GM12878 (cell line): ENCODE results near the gene CD86. TPM values are rescaled to one million over a fixed set of nuclear protein-coding genes. Genes with fewer than 3 reads are reported as not detected.

Source experiments
- ATAC-seq: fragments of 200-7000 bp; cut with Tn5 transposase; 3 replicates; pipeline ENCODE4 v1.9.1; 2020; ENCODE audit warnings: mild to moderate bottlenecking, moderate library complexity
- BruUV-seq: library from RNA; stranded (reverse); fragments of 400-500 nt; replicated peaks from 2 replicates; lab custom pipeline; 2021; lab: Mats Ljungman, UMichigan
- CTCF ChIA-PET: fragments of 300-600 bp; sonication (Branson Sonifier 250); formaldehyde crosslinking; extraction: SDS; loops from one replicate; lab custom pipeline; 2021; ENCODE audit warnings: inconsistent platforms; lab: Yijun Ruan, JAX
- POLR2A ChIA-PET: fragments of 350-600 bp; formaldehyde crosslinking; extraction: SDS; loops from one replicate; lab custom pipeline; 2021; ENCODE audit warnings: inconsistent platforms; lab: Charles Lee
- RAD21 ChIA-PET: fragments of 300-600 bp; sonication (Branson Sonifier 250); formaldehyde crosslinking; loops from one replicate; lab custom pipeline; 2023; ENCODE audit warnings: antibody characterized with exemption; ENCODE audit not compliant: unreplicated experiment; lab: Charles Lee
- SMC1A ChIA-PET: fragments of 300-600 bp; sonication (Branson Sonifier 250); formaldehyde crosslinking; loops from one replicate; lab custom pipeline; 2023; ENCODE audit not compliant: unreplicated experiment, uncharacterized antibody; lab: Charles Lee
- DNase-seq: peaks from one replicate; pipeline ENCODE4 v3.0.0-alpha.2; 2011; ENCODE audit warnings: low read depth, low spot score
- FAIRE-seq: peaks from 3 replicates; lab custom pipeline; 2011; peaks lifted over from hg19 to GRCh38; lab: Jason Lieb, UNC
- H2AFZ ChIP-seq: 2 replicates; pipeline ENCODE4 v1.6.0; 2011; ENCODE audit warnings: low read depth, low read length, control low read depth; ENCODE audit not compliant: control insufficient read depth
- H3K27ac ChIP-seq: 2 replicates; pipeline ENCODE4 v1.5.1; 2011; ENCODE audit warnings: control low read depth; ENCODE audit not compliant: control insufficient read depth, insufficient read depth
- H3K27me3 ChIP-seq, 2 experiments: replicated peaks in 1 of 2; 2 replicates each; pipeline versions ENCODE4 v1.6.0 to v1.6.1; 2011; ENCODE audit warnings: low read length in 1 of 2; ENCODE audit not compliant: control insufficient read depth in 2 of 2, insufficient read depth in 2 of 2
- H3K36me3 ChIP-seq, 2 experiments: 2 replicates each; pipeline ENCODE4 v1.5.1; 2011; ENCODE audit warnings: low read length in 1 of 2; ENCODE audit not compliant: control insufficient read depth in 2 of 2, insufficient read depth in 2 of 2
- H3K4me1 ChIP-seq: 2 replicates; pipeline ENCODE4 v1.6.1; 2011; ENCODE audit warnings: mild to moderate bottlenecking, low read length, moderate library complexity, mixed read lengths; ENCODE audit not compliant: control insufficient read depth, insufficient read depth
- H3K4me2 ChIP-seq: 2 replicates; pipeline ENCODE4 v1.6.0; 2011; ENCODE audit warnings: control low read depth; ENCODE audit not compliant: control insufficient read depth, insufficient read depth
- H3K4me3 ChIP-seq: fragments of 200-600 bp; sonication (generic); 2 replicates; pipeline ENCODE4 v1.5.1; 2016
- H3K79me2 ChIP-seq: 2 replicates; pipeline ENCODE4 v1.6.0; 2011; ENCODE audit warnings: low read length; ENCODE audit not compliant: control insufficient read depth, insufficient read depth
- H3K9ac ChIP-seq: 2 replicates; pipeline ENCODE4 v1.8.0; 2011; ENCODE audit warnings: low read length, control low read depth, mixed read lengths; ENCODE audit not compliant: control insufficient read depth, insufficient read depth
- H3K9me3 ChIP-seq: replicated peaks from 3 replicates; pipeline ENCODE4 v1.5.1; 2011; ENCODE audit warnings: mild to moderate bottlenecking, low read length; ENCODE audit not compliant: control insufficient read depth, insufficient read depth
- H4K20me1 ChIP-seq: 2 replicates; pipeline ENCODE4 v1.6.0; 2011; ENCODE audit not compliant: control insufficient read depth, insufficient read depth
- BCLAF1 ChIP-seq: fragments of 450-650 bp; IDR thresholded peaks from 2 replicates; pipeline ENCODE4 v1.6.1; 2017; ENCODE audit warnings: antibody characterized with exemption, mild to moderate bottlenecking, moderate library complexity
- MEF2A ChIP-seq: IDR thresholded peaks from 2 replicates; pipeline ENCODE4 v1.6.1; 2011; ENCODE audit warnings: low read depth, mild to moderate bottlenecking, low read length, moderate library complexity; ENCODE audit not compliant: insufficient read depth
- RBBP5 ChIP-seq: fragments of 200-600 bp; sonication (generic); conservative IDR thresholded peaks from 2 replicates; pipeline ENCODE4 v1.6.1; 2016
- RFX5 ChIP-seq: IDR thresholded peaks from 2 replicates; pipeline ENCODE4 v1.6.1; 2011; ENCODE audit warnings: low read depth, low read length, improper control_type of control experiment
- SMAD5 ChIP-seq: IDR thresholded peaks from 2 replicates; pipeline ENCODE4 v1.6.1; 2016; ENCODE audit warnings: antibody characterized with exemption, low read depth
- TCF3 ChIP-seq: IDR thresholded peaks from 2 replicates; pipeline ENCODE4 v1.6.1; 2012; ENCODE audit warnings: low read depth, mild to moderate bottlenecking, low read length, borderline replicate concordance; ENCODE audit not compliant: insufficient read depth
- ZBTB4 ChIP-seq: fragments of 450-650 bp; formaldehyde crosslinking; IDR thresholded peaks from 2 replicates; pipeline ENCODE4 v1.4.0; 2022; ENCODE audit warnings: mild to moderate bottlenecking, moderate library complexity
- ZZZ3 ChIP-seq: IDR thresholded peaks from 2 replicates; pipeline ENCODE4 v1.6.1; 2011; ENCODE audit warnings: low read depth; ENCODE audit not compliant: control insufficient read depth, insufficient read length
- WGBS: methylation state at CpG from one replicate; pipeline ENCODE4 v1.1.6; 2016; ENCODE audit warnings: low lambda C conversion rate; ENCODE audit not compliant: insufficient replicate concordance, insufficient coverage; ENCODE audit errors: missing lambda C conversion rate; 5-methylcytosine and 5-hydroxymethylcytosine counted together
- in situ Hi-C: fragments of 300-500 bp; cut with MboI; formaldehyde crosslinking; loops from 9 replicates; pipeline ENCODE4 v1.14.3; 2018; ENCODE audit warnings: mixed read lengths
- intact Hi-C: fragments of 100-400 bp; cut with micrococcal nuclease; formaldehyde crosslinking; loops from one replicate; pipeline ENCODE4 v1.14.2; 2022; ENCODE audit not compliant: unreplicated experiment
- polyA plus RNA-seq, 11 experiments: library from polyadenylated mRNA; depleted of rRNA in 4 of 11; unstranded in 6 of 11; stranded (reverse) in 5 of 11; fragments of >200 nt; fragmentation: Nextera tagmentation in 4 of 11; fragmentation: Illumina TruSeq in 1 of 11; extraction: Ambion mirVana in 4 of 11; extraction: Trizol in 1 of 11; gene quantifications; 1 replicate in 1 of 11; 2 replicates in 10 of 11; pipeline versions ENCODE4 v1.2.1 to v1.2.3, GENCODE V29; 2011 to 2016; ENCODE audit warnings: inconsistent platforms in 2 of 11, missing spikeins in 2 of 11, low read depth in 1 of 11
- total RNA-seq, 4 experiments: library from RNA; depleted of rRNA in 3 of 4; stranded (reverse); fragments of >200 nt in 3 of 4; fragmentation: Illumina TruSeq in 1 of 4; extraction: Trizol in 1 of 4; gene quantifications; 2 replicates each; pipeline versions ENCODE4 v1.2.1 to v1.2.3, GENCODE V29; 2013 to 2021
- TF ChIP-seq, protein P1 (sequence below): IDR thresholded peaks from 2 replicates; pipeline ENCODE4 v1.6.1; 2012; ENCODE audit warnings: mild to moderate bottlenecking, low read depth, low read length

The CD86 gene
- total and polyA plus RNA-seq, 10 of the 15 experiments (the other 5 are each of a cell fraction or from before 2014, with no cell fraction given): 40.9 to 100 (median 55.5) TPM

DNA sequence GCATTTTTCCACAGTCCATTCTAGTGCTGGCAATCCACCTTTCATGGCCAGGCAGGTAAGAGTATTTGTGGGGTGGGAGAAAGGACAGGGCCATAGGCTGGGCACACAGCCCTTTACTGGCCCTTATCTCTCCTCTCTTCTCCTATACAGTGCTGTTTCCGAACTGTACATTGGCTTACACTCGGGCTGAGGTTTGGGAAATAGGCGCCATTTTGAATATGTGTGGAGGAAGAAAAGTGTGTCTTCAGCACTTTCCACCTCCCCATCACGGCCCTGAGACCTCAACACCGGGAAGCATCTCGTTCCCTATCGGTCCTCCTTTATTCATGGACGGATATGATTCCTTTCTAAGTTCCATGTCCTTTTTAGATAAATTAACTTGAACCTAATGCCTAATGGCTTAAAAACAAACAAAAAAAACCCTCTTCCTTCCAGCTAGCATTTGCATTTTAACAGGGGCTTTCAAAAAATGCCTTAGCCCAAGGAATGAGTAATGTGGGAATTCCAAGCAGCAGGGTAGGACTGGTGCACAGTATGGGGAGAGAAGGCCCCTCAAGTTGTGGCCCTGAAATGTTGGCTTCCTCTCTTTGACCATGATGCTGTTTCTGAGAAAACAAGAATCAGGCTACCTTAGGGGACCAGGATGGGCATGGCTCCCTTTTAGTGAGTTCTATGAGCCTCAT lies 24.5 kb downstream of the CD86 start:
- Histone ChIP-seq H3K27me3 (no peaks in the 10 kb centered on the region), H3K4me3 (peak overlapping the region; percentile 86), H3K9ac (peak overlapping the region; percentile 90), H3K4me1 (peaks cover 46% of the 10 kb centered on the region), H4K20me1 (no peaks in the 10 kb centered on the region), H3K9me3 (no peaks in the 10 kb centered on the region), H3K36me3 (no peaks in the 10 kb centered on the region), H3K4me2 (peak overlapping the region; percentile 88), H3K79me2 (peaks cover 90% of the 10 kb centered on the region), H3K27ac (peak overlapping the region; percentile 97), H2AFZ (peak overlapping the region; percentile 64)
- ChIA-PET RAD21 (interaction anchor here (0.8 to 16.0 kb wide), 13 partner anchors 10 to 303 kb away, joined by 3 to 426 read pairs (median 13); partner anchors contain the start of genes CD86 and ILDR1), SMC1A (interaction anchor here (0.8 to 33.7 kb wide), 11 partner anchors 16 to 278 kb away, joined by 3 to 882 read pairs (median 4); partner anchors contain the start of genes CD86 and ILDR1), POLR2A (interaction anchor here (0.7 to 12.7 kb wide), 9 partner anchors 13 to 77 kb away, joined by 3 to 165 read pairs (median 24); partner anchors contain the start of gene ILDR1), CTCF (interaction anchor here (0.8 to 9.7 kb wide), 14 partner anchors 12 to 220 kb away, joined by 3 to 114 read pairs (median 6); partner anchors contain the start of gene ILDR1)
- in situ Hi-C loops: loop anchor here (5.0 kb wide), 2 partner anchors 77 to 242 kb away; partner anchors contain the start of genes EAF2 and IQCB1
- WGBS: 0% methylated on average over 8 of the region's 8 CpGs
- ATAC-seq: 0 out of 3 replicates have a peak, but pooled peaks have one; percentile 0
- intact Hi-C loops: loop anchor here (2.0 to 10.0 kb wide), 4 partner anchors 15 to 532 kb away; partner anchors contain the start of genes EAF2, IQCB1 and POLQ
- FAIRE-seq: no peak
- no peak for DNase-seq
- BruUV-seq: no TSS peak
- no peak for TF ChIP-seq MEF2A
- TF ChIP-seq ZBTB4 (CRISPR knock-in tag): 0 out of 2 replicates have a peak, but pooled peaks have one; percentile 55
- no peak for TF ChIP-seq BCLAF1
- TF ChIP-seq TCF3: no peak
- no peak for TF ChIP-seq RBBP5
- no peak for TF ChIP-seq ZZZ3
- TF ChIP-seq SMAD5: 0 out of 2 replicates have a peak, but pooled peaks have one; percentile 49
- TF ChIP-seq RFX5: no peak
- TF ChIP-seq, protein P1, sequence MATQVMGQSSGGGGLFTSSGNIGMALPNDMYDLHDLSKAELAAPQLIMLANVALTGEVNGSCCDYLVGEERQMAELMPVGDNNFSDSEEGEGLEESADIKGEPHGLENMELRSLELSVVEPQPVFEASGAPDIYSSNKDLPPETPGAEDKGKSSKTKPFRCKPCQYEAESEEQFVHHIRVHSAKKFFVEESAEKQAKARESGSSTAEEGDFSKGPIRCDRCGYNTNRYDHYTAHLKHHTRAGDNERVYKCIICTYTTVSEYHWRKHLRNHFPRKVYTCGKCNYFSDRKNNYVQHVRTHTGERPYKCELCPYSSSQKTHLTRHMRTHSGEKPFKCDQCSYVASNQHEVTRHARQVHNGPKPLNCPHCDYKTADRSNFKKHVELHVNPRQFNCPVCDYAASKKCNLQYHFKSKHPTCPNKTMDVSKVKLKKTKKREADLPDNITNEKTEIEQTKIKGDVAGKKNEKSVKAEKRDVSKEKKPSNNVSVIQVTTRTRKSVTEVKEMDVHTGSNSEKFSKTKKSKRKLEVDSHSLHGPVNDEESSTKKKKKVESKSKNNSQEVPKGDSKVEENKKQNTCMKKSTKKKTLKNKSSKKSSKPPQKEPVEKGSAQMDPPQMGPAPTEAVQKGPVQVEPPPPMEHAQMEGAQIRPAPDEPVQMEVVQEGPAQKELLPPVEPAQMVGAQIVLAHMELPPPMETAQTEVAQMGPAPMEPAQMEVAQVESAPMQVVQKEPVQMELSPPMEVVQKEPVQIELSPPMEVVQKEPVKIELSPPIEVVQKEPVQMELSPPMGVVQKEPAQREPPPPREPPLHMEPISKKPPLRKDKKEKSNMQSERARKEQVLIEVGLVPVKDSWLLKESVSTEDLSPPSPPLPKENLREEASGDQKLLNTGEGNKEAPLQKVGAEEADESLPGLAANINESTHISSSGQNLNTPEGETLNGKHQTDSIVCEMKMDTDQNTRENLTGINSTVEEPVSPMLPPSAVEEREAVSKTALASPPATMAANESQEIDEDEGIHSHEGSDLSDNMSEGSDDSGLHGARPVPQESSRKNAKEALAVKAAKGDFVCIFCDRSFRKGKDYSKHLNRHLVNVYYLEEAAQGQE: no peak
